WERI-Rb-1 (cell line): ENCODE results near the gene HMG20B.

Experiments used
- DNase-seq: peaks from one replicate; pipeline ENCODE4 v3.0.0-alpha.2; 2020
- H3K27ac ChIP-seq: fragments of 250-450 bp; sonication (Bioruptor Pico); 2 replicates; pipeline ENCODE4 v1.5.1; 2020; ENCODE audit warnings: mild to moderate bottlenecking, moderate library complexity
- H3K27me3 ChIP-seq: fragments of 250-450 bp; sonication (Bioruptor Pico); 2 replicates; pipeline ENCODE4 v1.5.1; 2021; ENCODE audit warnings: mild to moderate bottlenecking, low read depth, moderate library complexity; ENCODE audit not compliant: insufficient read depth, severe bottlenecking
- H3K36me3 ChIP-seq: fragments of 250-450 bp; sonication (Bioruptor Pico); 2 replicates; pipeline ENCODE4 v1.5.1; 2020; ENCODE audit warnings: mild to moderate bottlenecking, moderate library complexity
- H3K4me3 ChIP-seq: 2 replicates; pipeline ENCODE4 v1.5.1; 2011; ENCODE audit warnings: low read depth, mild to moderate bottlenecking, control low read depth, low read length
- H3K9me3 ChIP-seq: fragments of 250-450 bp; sonication (Bioruptor Pico); 2 replicates; pipeline ENCODE4 v1.5.1; 2021; ENCODE audit warnings: mild to moderate bottlenecking, moderate library complexity; ENCODE audit not compliant: severe bottlenecking
- CTCF ChIP-seq: IDR thresholded peaks from 2 replicates; pipeline ENCODE4 v1.5.1; 2011; ENCODE audit warnings: low read depth, mild to moderate bottlenecking, control low read depth, inconsistent platforms, low read length

Gene HMG20B

GRCh38 chr19:3607303-3608078 lies 34.7 kb downstream of the HMG20B start:
- DNase-seq: no peak
- peaks cover 13% of the 10 kb centered on the region for H3K36me3 ChIP-seq
- H3K27ac ChIP-seq: peak overlapping the region; percentile 69
- TF ChIP-seq CTCF: no peak
- H3K27me3 ChIP-seq: no peaks in the 10 kb centered on the region
- peak overlapping the region; percentile 55 for H3K4me3 ChIP-seq
- no peaks in the 10 kb centered on the region for H3K9me3 ChIP-seq

GRCh38 chr19:3608079-3608641 lies 35.4 kb downstream of the HMG20B start:
- no peak for TF ChIP-seq CTCF
- Histone ChIP-seq H3K36me3 (peaks cover 16% of the 10 kb centered on the region), H3K27me3 (no peaks in the 10 kb centered on the region), H3K9me3 (no peaks in the 10 kb centered on the region), H3K4me3 (no peak overlapping the region), H3K27ac (no peak overlapping the region)
- no peak for DNase-seq

GRCh38 chr19:3608750-3609322 lies 36.1 kb downstream of the HMG20B start:
- Histone ChIP-seq H3K4me3 (no peak overlapping the region), H3K9me3 (no peaks in the 10 kb centered on the region), H3K36me3 (peaks cover 20% of the 10 kb centered on the region), H3K27me3 (no peaks in the 10 kb centered on the region), H3K27ac (no peak overlapping the region)
- no peak for DNase-seq
- TF ChIP-seq CTCF: no peak

- no peak for TF ChIP-seq CTCF
Measured at GRCh38 chr19:3609779-3610719, 37.3 kb downstream of the HMG20B start.

GRCh38 chr19:3610745-3611717 lies 38.3 kb downstream of the HMG20B start:
- Histone ChIP-seq H3K27ac (no peak overlapping the region), H3K9me3 (no peaks in the 10 kb centered on the region), H3K4me3 (no peak overlapping the region), H3K36me3 (peaks cover 20% of the 10 kb centered on the region), H3K27me3 (no peaks in the 10 kb centered on the region)
- TF ChIP-seq CTCF: no peak
- no peak for DNase-seq

More at GRCh38 chr19:3609779-3610719, 37.3 kb downstream of the HMG20B start:
- no peaks in the 10 kb centered on the region for H3K27me3 ChIP-seq
- H3K9me3 ChIP-seq: no peaks in the 10 kb centered on the region
- no peak for DNase-seq
- no peak overlapping the region for H3K27ac ChIP-seq
- peaks cover 20% of the 10 kb centered on the region for H3K36me3 ChIP-seq
- no peak overlapping the region for H3K4me3 ChIP-seq
